ENCODE measurements around the gene PRCP.

Gene PRCP

GRCh38 chr11:82895437-82896091 is 4.7 kb downstream of the PRCP start:
- peak; percentile 42 for DNase-seq (ENCODE audit: extremely low spot score)
- ChIA-PET POLR2A (no interaction called here), CTCF (interaction anchor here (0.8 to 1.8 kb wide), 4 partner anchors 28 to 397 kb away, joined by 3 to 9 read pairs (median 5); no protein-coding TSS in a partner anchor)
- no peak for TF ChIP-seq CTCF (IDR thresholded peaks at IDR 0.05; ENCODE audit: control extremely low read depth, extremely low read depth, low read depth, missing control alignments)

GRCh38 chr11:82892611-82893169 is 7.5 kb downstream of the PRCP start:
- DNase-seq (ENCODE audit: extremely low spot score), result no peak
- CTCF ChIA-PET, result interaction anchor here (0.6 to 1.0 kb wide), 3 partner anchors 8 to 927 kb away, joined by 3 to 4 read pairs (median 3); partner anchors contain the start of genes DDIAS and PRCP
- TF ChIP-seq CTCF (IDR thresholded peaks at IDR 0.05; ENCODE audit: control extremely low read depth, extremely low read depth, low read depth, missing control alignments), result no peak
- POLR2A ChIA-PET, result no interaction called here

- no peak for DNase-seq (ENCODE audit: extremely low spot score)
- ChIA-PET POLR2A (no interaction called here), CTCF (interaction anchor here (1.0 to 1.2 kb wide), 2 partner anchors 17 to 28 kb away, joined by 3 to 5 read pairs; no protein-coding TSS in a partner anchor)
- no peak for TF ChIP-seq CTCF (IDR thresholded peaks at IDR 0.05; ENCODE audit: control extremely low read depth, extremely low read depth, low read depth, missing control alignments)
These were observed 9.3 kb downstream of the PRCP start for GRCh38 chr11:82890936-82891335.

- TF ChIP-seq CTCF (IDR thresholded peaks at IDR 0.05; ENCODE audit: control extremely low read depth, extremely low read depth, low read depth, missing control alignments), result no peak
- ChIA-PET POLR2A (no interaction called here), CTCF (interaction anchor here (1.1 to 1.5 kb wide), 3 partner anchors 22 to 360 kb away, joined by 3 to 5 read pairs (median 5); no protein-coding TSS in a partner anchor)
- DNase-seq (ENCODE audit: extremely low spot score), result no peak
These were observed 10.3 kb downstream of the PRCP start for GRCh38 chr11:82890002-82890341.

GRCh38 chr11:82889133-82890001 is 10.9 kb downstream of the PRCP start:
- no peak for DNase-seq (ENCODE audit: extremely low spot score)
- ChIA-PET POLR2A (no interaction called here), CTCF (interaction anchor here (1.1 to 1.5 kb wide), 2 partner anchors 21 to 361 kb away, joined by 3 to 5 read pairs; no protein-coding TSS in a partner anchor)
- no peak for TF ChIP-seq CTCF (IDR thresholded peaks at IDR 0.05; ENCODE audit: control extremely low read depth, extremely low read depth, low read depth, missing control alignments)

GRCh38 chr11:82883853-82884252 is 16.4 kb downstream of the PRCP start:
- TF ChIP-seq CTCF (IDR thresholded peaks at IDR 0.05; ENCODE audit: control extremely low read depth, extremely low read depth, low read depth, missing control alignments), result no peak
- CTCF ChIA-PET, result interaction anchor here (2.1 to 2.6 kb wide), 2 partner anchors 16 to 367 kb away, joined by 9 to 12 read pairs; no protein-coding TSS in a partner anchor
- POLR2A ChIA-PET, result no interaction called here
- no peak for DNase-seq (ENCODE audit: extremely low spot score)
